GM19023 (cell line): ENCODE measurements around the gene WNT16.
"Not testable (repeated sequence)": the region's sequence is repeated elsewhere in the genome, so short reads cannot be mapped to it uniquely, and the experiment has no call there.

Source experiments
- ATAC-seq: cut with Tn5 transposase; IDR thresholded peaks from one replicate; pipeline ENCODE4 v1.9.1; 2021; ENCODE audit warnings: mild to moderate bottlenecking, moderate library complexity; ENCODE audit not compliant: unreplicated experiment

Gene WNT16, protein sequence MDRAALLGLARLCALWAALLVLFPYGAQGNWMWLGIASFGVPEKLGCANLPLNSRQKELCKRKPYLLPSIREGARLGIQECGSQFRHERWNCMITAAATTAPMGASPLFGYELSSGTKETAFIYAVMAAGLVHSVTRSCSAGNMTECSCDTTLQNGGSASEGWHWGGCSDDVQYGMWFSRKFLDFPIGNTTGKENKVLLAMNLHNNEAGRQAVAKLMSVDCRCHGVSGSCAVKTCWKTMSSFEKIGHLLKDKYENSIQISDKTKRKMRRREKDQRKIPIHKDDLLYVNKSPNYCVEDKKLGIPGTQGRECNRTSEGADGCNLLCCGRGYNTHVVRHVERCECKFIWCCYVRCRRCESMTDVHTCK

DNA sequence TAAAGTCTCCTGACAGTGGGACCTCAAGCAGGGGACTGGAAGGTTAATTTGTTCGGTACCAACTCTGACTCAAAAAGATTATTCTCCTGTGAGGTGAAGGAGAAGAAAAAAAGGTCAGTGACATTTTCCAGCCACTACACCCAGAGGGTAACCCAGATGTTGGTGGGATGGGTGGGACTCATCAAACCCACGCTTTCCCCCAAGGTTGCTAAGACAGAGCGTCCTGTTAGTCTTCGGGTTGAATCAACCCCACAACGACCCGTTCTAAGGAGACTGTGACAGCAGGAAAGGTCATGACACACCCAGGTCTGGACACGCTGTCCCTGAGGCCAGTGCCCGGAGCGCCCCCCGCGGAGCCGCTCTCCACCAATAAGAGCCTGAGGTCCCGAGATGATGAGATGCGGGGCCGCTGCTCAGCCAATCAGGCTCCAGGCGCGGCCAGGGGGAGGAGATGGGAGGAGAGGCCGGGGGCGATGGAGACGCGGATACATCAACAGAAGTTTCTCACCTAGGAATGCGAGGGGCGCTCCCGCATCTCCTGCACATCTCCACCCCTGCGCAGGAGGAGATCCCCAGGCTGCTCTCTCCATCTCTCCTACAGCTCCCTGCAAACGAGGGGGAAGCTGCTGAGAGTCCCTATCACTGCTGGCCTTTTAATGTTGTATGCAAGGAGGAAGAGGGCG lies at the start of gene WNT16:
Gene WNT16, plus strand, starts transcription at position 493 of the 683 bp plus-strand sequence. CDS start 293 bp downstream, outside the sequence.
- no peak for ATAC-seq

DNA sequence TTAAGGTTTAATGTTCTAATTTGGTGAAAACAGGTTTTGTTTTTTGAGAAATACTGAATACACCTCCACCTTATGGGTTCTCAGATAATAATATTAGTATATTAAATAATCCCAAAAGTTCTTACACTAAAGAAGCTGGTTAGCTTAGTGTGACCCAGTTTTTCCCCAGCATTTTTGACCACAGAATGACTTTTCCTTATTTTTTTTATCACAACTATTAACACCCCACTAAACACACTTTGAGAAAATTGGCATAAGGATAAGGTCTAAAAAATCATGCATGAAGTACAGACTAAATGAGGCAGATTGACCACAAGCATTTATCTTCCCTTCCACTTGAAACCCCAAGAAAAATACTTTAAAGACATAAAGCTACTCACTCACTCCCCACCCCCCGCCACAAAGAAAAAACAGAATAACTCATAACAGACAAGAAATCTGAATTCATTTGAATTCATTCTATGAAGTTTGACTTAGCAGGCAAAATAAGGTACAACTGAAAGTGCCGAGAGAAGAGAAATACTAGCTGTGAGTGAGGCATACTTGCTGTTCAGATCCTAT lies 49.7 kb upstream of the WNT16 start:
- no peak for ATAC-seq

DNA sequence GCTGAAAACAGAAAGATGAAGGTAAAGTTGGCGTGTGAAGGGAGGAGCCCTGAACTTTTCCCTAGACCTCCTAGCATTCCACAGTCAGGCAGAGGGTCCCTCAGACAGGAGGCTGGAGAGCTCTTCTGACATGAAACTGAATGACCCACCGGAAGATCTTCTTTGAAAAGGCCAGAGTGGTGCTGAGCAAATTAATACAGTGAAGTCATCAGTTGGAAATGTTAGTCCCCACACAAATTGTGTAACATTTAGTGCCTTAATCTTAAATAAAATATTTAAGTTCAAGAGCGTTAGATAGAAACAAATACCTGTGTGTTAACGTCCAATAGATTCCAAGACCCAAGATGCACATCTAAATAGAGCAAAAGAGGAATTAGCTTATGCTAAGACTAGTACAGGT lies 49.0 kb upstream of the WNT16 start:
- ATAC-seq = no peak

DNA sequence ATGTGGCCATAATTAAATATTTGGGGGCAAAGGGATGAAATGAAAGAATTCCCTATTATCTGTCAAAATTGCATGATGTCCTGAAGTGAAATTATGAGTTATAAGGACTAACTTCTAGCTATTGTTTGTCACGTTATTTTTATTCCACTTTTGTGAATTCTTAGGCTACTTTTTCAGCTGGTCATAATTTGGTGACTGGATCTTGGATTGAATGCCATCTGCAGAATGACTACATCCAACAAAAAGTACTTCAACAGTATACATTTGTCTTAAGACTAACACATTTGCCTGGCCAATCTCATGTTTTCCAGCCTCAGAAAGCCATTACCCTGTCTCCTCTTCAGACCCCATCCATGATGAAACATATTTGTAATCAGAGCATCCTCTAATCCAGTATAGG lies 48.1 kb upstream of the WNT16 start:
- no peak for ATAC-seq

DNA sequence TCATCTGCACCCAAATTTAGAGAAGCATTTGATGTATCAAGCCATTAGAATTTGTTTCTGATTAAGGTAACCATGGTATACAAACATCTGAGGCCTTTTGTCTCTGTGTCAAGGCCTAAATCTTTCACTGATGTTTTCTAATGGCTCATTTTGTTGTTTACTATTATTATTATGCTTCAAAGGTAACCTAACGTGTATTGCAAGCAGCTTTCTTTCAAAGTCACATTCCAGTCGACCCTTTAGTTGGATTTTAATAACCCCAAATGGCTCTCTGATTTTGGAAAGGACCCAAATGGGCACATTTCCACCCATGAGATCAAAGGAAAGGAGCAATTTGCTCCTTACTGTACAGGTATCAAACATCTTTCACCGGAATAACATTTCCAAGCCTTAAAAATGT lies 46.7 kb upstream of the WNT16 start:
- no peak for ATAC-seq

DNA sequence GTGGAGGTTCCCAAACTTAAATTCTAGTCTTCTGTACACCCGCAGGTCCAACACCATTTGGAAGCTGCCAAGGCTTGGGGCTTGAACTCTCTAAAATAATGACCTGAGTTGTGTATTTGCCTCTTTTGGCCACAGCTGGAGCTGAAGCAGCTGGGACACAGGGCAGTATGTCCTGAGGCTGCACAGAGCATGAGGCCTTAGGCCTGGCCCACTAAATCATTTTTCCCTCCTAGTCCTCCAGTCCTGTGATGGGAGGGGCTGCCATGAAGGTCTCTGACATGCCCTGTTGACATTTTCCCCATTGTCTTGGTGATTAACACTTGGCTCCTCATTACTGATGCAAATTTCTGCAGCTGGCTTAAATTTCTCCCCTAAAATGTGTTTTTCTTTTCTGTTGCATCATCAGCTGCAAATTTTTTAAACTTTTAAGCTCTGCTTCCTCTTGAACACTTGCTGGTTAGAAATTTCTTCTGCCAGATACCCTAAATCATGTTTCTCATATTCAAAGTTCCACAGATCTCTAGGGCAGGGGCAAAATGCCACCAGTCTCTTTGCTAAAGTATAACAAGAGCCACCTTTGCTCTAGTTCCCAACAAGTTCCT lies 43.6 kb upstream of the WNT16 start:
- ATAC-seq = no peak

DNA sequence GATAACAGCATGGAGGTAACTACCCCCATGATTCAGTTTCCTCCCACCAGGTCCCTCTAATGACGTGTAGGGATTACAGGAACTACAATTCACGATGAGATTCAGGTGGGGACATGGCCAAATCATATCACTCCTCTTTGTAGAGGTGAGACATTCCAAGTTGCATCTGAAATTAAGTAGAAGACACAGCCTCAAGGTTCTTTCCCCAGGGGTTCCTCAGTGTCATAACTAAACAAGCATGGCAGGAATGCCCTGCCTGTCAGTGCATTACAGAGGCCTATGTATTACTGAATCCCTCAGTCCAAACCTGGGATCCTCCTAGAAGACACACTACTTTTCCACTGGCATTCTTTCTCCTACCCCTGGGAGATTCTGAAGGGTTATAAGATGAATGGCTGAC lies 42.6 kb upstream of the WNT16 start:
- no peak for ATAC-seq

DNA sequence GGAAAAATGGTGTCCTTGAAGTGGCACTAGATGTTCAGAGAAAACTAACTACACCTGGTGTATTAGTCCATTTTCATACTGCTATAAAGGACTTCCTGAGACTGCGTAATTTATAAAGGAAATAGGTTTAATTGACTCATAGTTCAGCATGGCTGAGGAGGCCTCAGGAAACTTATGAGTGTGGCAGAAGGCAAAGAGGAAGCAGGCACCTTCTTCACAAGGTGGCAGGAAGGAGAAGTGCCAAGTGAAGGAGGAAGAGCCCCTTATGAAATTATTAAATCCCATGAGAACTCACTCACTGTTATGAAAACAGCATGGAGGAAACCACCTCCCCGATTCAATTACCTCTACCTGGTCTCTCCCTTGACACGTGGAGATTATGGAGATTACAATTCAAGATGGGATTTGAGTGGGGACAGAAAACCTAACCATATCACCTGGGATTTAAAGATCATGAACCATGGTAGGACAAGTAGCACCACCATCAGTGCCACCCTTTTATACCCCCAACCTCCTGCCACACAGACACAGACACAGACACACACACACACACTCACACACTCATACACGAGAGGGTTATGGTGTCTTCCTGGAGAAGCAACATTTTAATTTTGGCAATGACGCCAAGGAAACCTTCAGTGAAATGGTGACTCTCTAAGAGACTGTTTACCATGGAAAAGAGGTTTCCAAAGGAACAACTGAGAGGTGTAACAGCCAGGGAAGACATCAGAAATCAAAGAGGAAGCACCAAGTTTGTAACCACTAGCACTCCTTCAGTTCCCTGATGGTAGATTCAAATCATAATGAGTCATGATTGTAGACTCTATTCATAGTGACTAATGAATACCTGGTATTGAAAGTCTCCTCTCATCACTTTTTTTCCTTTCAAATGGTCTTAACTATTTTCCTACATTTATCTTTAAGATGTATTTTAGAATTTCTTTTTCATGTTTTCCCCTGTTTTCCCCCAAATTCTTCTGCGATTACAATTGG lies 41.8 kb upstream of the WNT16 start:
- no peak for ATAC-seq

DNA sequence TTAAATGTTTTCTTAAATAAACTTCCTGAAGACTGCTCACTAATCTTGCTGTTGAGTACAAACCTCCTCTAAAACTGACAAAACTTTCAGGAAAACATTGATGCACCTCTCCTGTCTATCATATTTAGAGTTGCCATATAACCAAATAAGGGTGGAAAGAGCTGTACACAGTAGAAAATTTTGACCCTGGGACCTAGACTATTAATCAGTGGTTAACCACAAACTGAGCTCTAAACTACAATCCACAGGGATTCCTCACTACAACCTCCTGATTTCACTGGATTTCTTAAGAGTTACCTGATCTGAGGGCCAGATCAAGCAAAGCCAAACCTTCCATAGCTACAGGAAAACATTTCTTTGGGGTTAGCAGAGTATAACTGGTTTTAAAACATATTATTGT lies 39.9 kb upstream of the WNT16 start:
- no peak for ATAC-seq

DNA sequence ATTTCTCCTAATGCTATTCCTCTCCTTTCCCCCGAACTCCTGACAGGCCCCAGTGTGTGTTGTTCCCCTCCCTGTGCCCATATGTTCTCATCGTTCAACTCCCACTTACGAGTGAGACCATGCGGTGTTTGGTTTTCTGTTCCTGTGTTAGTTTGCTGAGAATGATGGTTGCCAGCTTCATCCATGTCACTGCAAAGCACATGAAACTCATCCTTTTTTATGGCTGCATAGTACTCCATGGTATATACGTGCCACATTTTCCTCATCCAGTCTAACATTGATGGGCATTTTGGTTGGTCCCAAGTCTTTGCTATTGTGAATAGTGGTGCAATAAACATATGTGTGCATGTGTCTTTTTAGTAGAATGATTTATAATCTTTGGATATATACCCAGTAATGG lies 38.9 kb upstream of the WNT16 start:
- not testable (repeated sequence) for ATAC-seq

DNA sequence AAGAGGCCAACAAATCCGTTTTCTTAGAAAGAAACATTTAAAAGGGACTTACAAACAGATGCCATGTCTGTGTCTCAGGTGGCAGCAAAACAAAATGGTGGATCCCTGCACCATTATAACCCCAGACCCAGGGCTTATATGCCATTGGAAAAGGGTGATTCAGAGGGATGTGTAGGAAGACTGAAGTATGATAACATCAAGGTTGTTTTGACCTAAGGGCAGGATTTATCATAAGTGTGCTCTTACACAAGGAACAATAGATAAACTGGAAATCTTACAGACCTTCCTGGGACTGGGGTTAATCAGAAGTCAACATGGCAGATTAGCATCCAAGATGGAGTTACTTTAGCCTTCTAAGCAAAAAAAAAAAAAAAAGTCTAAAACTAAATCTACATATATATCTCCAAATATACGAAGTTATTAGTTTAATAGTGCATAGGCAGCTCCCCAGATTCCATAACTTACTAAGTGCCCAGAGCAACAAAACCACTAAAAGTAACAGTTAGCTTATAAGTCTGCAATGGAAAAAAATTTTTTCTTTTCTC lies 34.3 kb upstream of the WNT16 start:
- no peak for ATAC-seq

DNA sequence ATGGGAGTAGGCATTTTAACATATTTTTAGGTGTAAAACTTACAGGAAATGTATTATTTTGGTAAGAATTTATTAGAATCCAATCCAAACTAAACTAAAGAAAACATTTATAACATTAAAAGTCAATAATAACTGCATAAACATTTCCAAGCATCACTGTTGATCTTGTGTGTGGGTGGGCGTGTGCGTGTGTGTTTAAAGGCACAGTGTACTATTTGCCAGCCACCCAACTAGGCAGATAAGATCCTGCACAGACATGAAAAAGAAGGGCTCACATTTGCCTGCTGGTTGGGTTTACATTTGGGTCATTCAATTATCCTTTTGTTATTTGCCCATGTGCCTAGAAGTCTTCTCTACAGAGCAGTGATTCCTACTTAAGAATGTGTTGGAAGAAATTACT lies 31.0 kb upstream of the WNT16 start:
- no peak for ATAC-seq

DNA sequence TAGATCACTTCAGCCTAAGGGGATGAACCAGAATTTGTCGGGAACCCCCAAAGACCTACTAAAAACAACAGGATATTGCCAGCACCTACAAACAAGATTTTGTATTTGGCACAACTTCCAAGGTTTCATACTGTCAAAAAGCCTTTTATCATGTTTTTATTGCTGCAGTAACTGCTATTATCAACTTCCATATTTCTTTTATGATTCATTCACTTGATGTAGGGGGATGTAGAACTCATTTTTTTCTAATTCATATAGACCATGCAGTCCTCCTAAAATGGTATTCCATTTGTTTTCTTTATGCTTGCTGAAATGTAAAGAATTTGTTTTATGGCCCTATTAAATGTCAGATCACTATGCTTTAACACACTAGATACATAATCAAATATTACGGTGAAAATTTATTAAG lies 30.0 kb upstream of the WNT16 start:
- ATAC-seq = no peak

DNA sequence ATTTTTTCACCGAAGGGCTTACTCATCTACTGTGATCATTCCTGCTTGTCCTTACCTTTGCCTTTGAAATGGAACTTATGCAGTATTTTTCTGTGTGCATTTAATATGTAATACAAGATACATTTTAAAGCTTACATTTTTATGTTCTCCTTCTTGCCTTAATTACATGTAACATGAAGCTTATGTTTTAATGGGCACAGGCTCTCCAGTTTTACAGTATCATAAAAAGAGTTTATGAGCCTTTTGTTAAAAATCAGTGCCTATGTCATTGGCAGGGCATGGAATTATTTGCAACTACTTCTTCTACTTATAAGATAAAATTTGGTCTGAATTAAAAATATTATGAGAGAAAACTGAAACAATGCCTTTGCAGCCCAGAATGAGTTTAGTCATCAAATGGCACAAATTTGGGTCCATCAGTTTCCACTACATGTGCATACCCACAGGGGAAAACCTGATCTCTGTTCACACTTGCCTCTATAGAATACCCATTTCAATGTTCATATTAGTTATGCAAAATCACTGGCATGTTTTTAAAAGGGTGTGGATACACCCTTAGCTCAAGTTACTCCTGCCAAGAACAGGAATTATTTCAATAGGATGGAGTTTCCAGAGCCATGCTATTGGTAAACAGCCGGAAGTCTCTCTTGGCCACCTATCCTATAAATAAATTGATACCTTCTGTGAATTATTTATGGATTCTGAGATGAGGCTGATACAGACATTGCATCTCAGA lies 27.9 kb upstream of the WNT16 start:
- ATAC-seq = no peak

DNA sequence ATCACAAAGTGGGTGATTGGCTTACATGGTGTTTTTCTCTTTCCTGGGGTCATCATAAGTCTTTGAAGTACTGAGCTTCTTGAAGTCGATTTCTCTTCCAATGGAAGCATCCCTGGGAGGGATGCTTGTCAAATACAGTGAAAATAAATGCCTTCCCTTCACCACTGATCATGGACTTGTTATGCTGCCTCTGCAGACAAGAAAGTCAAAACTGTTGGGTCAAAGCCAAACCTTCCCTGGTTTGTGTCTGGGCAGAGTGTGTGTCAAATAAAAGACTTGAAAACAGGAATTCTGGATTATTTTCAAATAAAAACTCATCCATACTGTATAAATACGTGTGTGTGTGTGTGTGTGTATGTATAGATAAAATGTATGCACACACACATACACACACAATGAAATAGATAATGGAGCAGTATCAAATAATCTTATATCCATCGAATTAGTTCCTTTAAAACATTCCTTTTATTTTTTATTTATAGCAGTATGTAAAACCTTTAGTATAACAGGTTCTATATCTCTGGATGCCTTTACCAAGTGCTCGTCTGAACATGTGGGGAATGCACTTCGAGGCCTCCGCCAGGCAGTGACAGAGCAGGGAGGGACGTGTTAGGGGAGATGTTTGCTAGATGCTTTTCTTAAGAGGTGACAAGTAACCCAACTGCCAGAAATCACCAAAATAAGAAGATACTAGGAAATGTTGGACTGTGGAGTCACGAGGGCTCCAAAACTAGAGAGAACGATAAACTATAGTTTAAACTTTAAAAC lies 27.2 kb upstream of the WNT16 start:
- ATAC-seq = no peak

DNA sequence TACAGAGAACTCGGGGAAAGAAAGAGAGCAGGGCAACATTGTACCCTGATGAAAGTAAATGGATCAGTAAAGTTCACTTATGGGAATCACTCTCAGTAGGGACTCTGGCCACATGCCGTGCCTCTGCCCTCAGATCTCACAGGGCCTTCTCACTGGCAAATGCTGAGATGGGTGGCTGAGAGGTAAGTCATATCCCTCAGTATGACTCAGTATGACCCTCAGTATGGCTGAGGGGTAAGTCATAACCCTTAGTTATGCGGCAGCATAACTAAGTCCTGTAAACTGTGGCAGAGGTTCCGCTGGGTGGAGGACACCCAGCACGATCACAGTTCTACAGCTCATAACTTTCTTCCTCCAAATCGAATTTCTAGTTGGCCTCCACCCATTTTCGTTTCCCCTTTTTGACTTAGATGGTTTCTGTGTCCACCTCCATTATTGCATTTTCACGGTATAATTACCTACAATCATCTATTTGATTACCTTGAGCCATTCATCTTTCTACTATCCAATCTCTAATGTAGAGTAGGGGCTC lies 26.5 kb upstream of the WNT16 start:
- peak; percentile 95 for ATAC-seq

DNA sequence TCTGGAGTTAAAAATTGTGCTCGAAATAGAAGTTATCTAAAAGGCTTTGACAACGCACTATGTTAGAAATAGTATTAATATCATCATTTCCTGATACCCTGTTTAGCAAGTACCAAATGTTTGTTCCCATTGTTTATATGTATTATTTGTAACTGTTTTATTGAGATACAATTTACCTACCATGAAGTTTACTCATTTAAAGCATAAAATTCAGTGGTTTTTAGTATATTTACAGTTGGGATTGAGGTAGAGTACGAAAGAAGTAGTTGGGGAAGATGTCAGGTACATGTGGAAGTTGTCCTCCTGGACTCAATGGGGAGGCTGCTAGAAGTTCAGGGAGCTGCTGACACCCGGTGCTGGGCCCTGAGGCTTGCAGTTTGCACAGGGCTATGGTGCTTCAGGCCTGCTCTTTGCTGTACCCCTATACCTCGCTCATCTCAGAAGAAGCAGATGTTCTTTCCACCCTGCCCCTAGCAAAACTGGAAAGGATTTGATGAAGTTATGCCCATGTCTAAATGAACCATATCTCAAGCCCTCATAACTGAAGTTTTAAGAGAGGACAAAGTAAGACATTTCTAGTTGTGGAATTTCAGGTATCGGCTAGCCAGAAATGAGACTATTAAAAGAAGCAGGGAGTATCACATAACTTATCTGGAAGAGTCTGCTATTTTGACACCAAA lies 25.2 kb upstream of the WNT16 start:
- no peak for ATAC-seq

DNA sequence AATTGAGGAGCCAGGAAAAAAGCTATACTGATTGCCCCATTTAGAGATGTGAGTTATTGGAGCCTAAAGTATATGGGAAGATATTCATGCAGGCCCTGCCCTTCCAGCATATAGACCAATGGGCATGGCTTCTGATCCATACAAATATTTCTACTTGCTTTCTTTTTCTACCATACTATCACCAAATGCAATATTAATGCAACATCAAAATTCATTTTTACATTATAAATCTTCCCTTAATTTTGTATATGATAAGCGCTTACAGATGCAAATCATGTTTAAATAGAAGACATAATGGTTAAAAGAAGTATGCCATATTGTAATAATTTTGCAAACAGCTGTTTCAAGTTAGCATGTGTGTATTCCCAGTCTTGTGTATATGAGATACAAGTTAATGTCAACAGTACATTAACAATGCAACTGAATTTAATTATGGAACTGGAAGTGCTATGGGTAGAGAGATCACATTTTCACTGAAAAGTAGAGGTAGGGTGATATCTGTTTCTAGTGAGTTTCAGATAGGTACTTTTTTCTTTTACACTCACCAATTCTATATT lies 24.6 kb upstream of the WNT16 start:
- no peak for ATAC-seq
